GM12891 (cell line): ENCODE measurements around the gene ZNF394.

Experiments used
- DNase-seq: peaks from one replicate; pipeline ENCODE4 v3.0.0; 2011; ENCODE audit warnings: low spot score; ENCODE audit not compliant: insufficient read length
- FAIRE-seq: peaks from 2 replicates; lab custom pipeline; 2011; peaks lifted over from hg19 to GRCh38; lab: Jason Lieb, UNC
- PAX5 ChIP-seq: IDR thresholded peaks from 2 replicates; pipeline ENCODE4 v1.6.1; 2011; ENCODE audit warnings: low read length, moderate library complexity, mild to moderate bottlenecking; ENCODE audit not compliant: insufficient read depth, severe bottlenecking
- POLR2A ChIP-seq: IDR thresholded peaks from 2 replicates; pipeline ENCODE4 v1.6.1; 2011; ENCODE audit warnings: low read depth, low read length, control low read depth
- POLR2AphosphoS5 ChIP-seq: IDR thresholded peaks from 2 replicates; pipeline ENCODE4 v1.6.1; 2011; ENCODE audit warnings: low read depth, low read length, control low read depth
- POU2F2 ChIP-seq: IDR thresholded peaks from 2 replicates; pipeline ENCODE4 v1.6.1; 2011; ENCODE audit warnings: low read depth, mild to moderate bottlenecking, control low read depth, low read length, moderate library complexity
- SPI1 ChIP-seq: IDR thresholded peaks from 2 replicates; pipeline ENCODE4 v1.6.1; 2011; ENCODE audit warnings: low read depth, low read length, control low read depth
- TAF1 ChIP-seq: IDR thresholded peaks from 2 replicates; pipeline ENCODE4 v1.6.1; 2011; ENCODE audit warnings: low read depth, low read length, control low read depth

Gene ZNF394

DNA sequence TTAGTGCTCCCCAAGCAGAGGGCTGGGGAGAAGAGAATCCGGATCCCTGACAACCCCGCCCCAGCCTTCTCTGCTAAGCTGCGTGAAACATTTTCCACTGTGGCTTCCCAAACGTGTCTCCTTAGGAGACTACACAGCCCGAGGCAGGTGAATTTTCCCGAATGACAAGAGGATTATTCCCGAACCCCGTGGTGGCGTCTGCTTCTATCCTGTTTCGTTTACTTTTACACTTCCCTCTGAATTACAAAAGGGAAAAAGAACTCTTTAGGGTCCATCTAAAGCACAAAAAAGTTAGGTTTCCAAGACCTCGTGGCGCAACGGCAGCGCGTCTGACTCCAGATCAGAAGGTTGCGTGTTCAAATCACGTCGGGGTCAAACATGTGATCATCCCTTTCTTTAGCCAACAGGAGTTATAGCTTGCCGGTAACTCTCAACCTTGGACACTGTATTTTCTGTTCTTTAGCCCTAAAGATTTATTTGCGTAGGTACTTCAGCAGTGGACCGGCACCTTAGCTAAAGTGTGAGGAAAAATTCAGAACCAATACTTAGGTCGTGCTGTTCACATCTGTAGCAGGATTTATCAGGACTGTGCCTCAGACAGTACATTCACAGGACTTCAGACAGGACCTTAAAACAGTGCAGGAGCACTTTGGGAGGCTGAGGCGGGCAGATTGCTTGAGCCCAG is 30.6 kb downstream of the ZNF394 start:
- DNase-seq, result no peak
- no peak for FAIRE-seq
- no peak for TF ChIP-seq TAF1
- TF ChIP-seq POU2F2, result no peak
- no peak for TF ChIP-seq POLR2A
- no peak for TF ChIP-seq POLR2AphosphoS5
- TF ChIP-seq PAX5, result no peak
- TF ChIP-seq SPI1, result no peak

- DNase-seq, result no peak
- FAIRE-seq, result no peak
- TF ChIP-seq POU2F2 (no peak), SPI1 (no peak), POLR2A (no peak), TAF1 (no peak), PAX5 (no peak), POLR2AphosphoS5 (no peak)
Observed at GRCh38 chr7:99468336-99468918, 31.7 kb downstream of the ZNF394 start.

GRCh38 chr7:99465421-99465768 is 34.7 kb downstream of the ZNF394 start:
- no peak for TF ChIP-seq TAF1
- no peak for TF ChIP-seq POLR2A
- TF ChIP-seq POLR2AphosphoS5, result no peak
- TF ChIP-seq PAX5, result no peak
- TF ChIP-seq POU2F2, result no peak
- TF ChIP-seq SPI1, result no peak
- DNase-seq (no peak), FAIRE-seq (no peak)

DNA sequence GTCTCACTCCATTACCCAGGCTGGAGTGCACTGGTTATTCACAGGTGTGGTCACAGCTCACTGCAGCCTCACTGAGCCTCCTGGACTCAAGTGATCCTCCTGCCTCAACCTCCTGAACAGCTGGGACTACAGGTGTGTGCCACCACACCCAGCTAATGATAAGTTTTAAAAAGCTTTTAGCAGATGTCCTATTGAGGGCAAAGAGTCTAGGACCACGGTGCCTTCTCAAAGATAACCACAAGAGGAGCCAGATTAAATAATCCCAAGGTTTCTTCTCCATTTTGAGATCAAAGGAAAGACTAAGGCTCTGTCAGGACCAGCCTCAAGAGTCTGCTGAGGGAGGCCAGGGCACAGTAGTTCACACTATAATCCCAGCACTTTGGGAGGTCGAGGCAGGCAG is 38.9 kb downstream of the ZNF394 start:
- TF ChIP-seq PAX5, result no peak
- no peak for TF ChIP-seq POLR2AphosphoS5
- no peak for TF ChIP-seq TAF1
- DNase-seq, result no peak
- FAIRE-seq, result no peak

GRCh38 chr7:99460651-99461050 is 39.4 kb downstream of the ZNF394 start:
- no peak for TF ChIP-seq SPI1
- TF ChIP-seq POU2F2, result no peak
- TF ChIP-seq POLR2AphosphoS5, result no peak
- TF ChIP-seq TAF1, result no peak
- TF ChIP-seq PAX5, result no peak
- TF ChIP-seq POLR2A, result no peak
- no peak for DNase-seq
- no peak for FAIRE-seq

DNA sequence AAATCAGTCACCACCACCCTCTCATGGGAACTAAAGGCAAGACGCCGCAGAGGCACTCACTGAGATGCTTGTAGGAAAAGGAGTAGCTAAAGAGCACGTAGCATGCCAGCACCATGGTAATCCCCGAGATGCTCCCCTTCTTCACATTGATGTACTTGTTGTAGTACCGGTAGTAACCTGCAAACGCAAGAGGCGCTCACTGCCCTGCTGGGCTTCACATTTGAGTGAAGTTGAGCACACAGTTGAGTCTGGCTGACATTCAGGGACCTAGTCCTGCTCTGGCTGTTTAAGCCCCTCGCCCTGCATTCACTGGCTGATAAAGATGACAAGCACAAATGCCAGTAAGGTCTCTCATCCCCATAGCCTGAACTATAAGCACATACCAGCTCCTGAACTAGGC is 41.0 kb downstream of the ZNF394 start:
- DNase-seq, result no peak
- no peak for TF ChIP-seq PAX5
- TF ChIP-seq POU2F2, result no peak
- no peak for TF ChIP-seq SPI1
- TF ChIP-seq POLR2A, result no peak
- TF ChIP-seq POLR2AphosphoS5, result no peak; the same call in 1 of the 2 replicates
- TF ChIP-seq TAF1, result no peak
- peak; percentile 64 for FAIRE-seq

DNA sequence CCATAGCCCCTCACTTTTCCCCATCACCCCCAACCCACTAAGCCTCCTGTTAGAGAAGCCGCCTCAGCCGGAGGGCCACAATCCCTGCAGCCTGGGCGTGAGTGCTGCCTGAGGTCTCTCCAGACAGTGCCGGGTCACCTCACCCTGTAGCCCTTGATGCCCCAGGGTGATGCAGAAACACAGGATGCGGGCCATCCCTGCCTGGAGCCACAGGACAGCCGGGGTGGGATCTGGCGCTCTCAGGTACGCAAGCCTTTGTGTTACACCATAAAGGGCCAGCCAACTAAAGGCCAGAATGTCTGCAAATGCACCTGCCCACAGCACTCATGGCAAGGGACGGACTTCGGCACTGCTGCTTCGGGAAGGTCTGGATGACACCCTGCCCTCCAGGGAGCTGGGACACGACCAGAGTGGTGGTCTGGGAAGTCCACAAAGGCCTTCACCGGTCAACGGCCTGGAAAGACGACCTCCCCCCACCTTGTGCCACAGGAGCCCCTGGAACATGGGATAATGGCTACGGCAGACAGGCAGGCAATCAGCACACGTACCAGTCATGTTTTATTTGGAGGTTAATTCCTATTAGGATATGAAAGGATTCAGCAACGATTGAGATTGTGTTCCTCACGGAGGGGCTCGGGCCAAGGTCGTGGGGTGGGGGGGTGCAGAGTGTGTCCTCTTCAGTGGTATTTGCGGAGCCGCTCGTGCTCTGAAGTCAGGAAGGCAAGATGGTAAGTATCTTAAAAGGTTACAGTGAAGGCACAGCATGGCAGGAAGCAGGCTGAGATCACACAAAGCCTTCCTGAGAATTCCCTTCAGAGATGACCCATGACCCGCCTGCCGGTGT is 42.2 kb downstream of the ZNF394 start:
- DNase-seq (no peak), FAIRE-seq (no peak)
- TF ChIP-seq POU2F2 (0 out of 2 replicates have a peak, but pooled peaks have one; percentile 25), SPI1 (no peak), POLR2A (no peak; the same call in 1 of the 2 replicates), TAF1 (no peak), PAX5 (no peak), POLR2AphosphoS5 (no peak)

DNA sequence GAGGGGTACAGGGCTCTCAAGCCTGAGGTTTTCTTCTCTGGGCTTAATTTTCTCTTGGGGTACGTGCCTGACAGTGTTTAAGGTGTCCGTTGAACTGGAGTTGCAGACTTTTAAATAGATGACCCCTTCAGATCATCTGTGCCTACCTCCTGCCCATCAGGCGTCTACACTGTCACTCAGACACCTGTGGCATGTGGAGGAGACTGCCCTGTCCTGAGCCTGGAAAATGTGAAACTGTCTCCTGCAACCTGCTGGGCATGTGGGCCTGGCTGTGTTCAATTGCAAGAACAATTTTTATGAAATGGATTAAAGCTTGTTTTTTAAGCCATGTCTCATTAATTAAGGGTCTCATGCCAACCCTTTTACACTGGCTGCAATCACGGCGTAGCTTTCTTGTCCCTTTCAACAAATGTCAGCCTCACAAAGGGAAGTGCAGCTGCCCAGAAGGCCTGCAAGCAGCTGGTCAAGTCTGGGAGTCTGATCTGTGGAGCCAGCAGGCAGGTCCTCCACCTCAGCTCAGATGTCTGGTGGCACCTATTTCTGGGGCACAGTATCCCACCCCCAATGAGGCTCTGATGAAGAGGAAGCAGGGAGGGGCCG is 42.9 kb downstream of the ZNF394 start:
- FAIRE-seq (no peak), DNase-seq (no peak)
- TF ChIP-seq POLR2A (no peak), POU2F2 (no peak), SPI1 (no peak), PAX5 (no peak)

DNA sequence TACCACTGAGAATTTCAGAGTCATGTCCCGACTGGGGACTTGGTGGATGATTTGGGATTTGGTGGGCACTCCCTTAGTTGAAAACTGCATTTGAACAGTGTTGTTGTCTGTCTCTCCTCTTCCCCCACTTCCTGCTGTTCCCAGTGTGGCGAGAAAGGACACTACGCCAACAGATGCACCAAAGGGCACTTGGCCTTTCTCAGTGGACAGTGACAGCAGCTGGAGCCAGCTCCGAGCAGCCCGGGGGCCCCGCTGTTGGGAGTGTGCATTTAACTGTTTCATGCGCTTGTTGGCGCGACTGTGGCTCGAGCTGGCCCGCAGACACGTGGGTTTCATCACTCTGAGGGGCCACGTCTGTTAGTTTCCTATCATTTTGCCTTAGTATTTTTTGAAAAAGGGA is 43.8 kb downstream of the ZNF394 start:
- no peak for FAIRE-seq
- no peak for DNase-seq
- TF ChIP-seq TAF1 (no peak), POLR2AphosphoS5 (0 out of 2 replicates have a peak, but pooled peaks have one; percentile 3)

- FAIRE-seq (no peak), DNase-seq (no peak)
- TF ChIP-seq POLR2AphosphoS5 (peak; percentile 3; the same call in 1 of the 2 replicates), POU2F2 (no peak), POLR2A (peak; percentile 17; the same call in 1 of the 2 replicates)
Observed at GRCh38 chr7:99455874-99456273, 44.2 kb downstream of the ZNF394 start.
